HL-60 (cell line): ENCODE results near the gene ZGPAT.

ENCODE experiments used
- CTCF ChIP-seq: IDR thresholded peaks from one replicate; pipeline ENCODE4 v1.5.1; 2011; ENCODE audit warnings: low read length, control low read depth, inconsistent platforms; ENCODE audit not compliant: insufficient read depth
- POLR2AphosphoS5 ChIP-seq: IDR thresholded peaks from 2 replicates; pipeline ENCODE4 v1.6.1; 2012; ENCODE audit warnings: low read depth
- SPI1 ChIP-seq: IDR thresholded peaks from 2 replicates; pipeline ENCODE4 v1.6.1; 2012; ENCODE audit warnings: low read depth, mild to moderate bottlenecking, borderline replicate concordance

GRCh38 chr20:63696306-63696627, 11.6 kb upstream of the ZGPAT start:
- TF ChIP-seq CTCF = no peak
- TF ChIP-seq SPI1 = no peak
- TF ChIP-seq POLR2AphosphoS5 = peak; percentile 42
